HCT116 (cell line): ENCODE measurements around the gene RRAS2. TPM values are rescaled to one million over a fixed set of nuclear protein-coding genes. Genes with fewer than 3 reads are reported as not detected.
"Not testable (repeated sequence)": the region's sequence is repeated elsewhere in the genome, so short reads cannot be mapped to it uniquely, and the experiment has no call there.

ENCODE experiments used
- ATAC-seq: fragments of 200-7000 bp; cut with Tn5 transposase; 2 replicates; pipeline ENCODE4 v1.9.1; 2020; ENCODE audit warnings: mild to moderate bottlenecking, moderate library complexity
- BruUV-seq: library from RNA; stranded (reverse); fragments of 400-500 nt; replicated peaks from 2 replicates; lab custom pipeline; 2021; lab: Mats Ljungman, UMichigan
- CTCF ChIA-PET: fragments of 300-600 bp; sonication (Branson Sonifier 250); formaldehyde crosslinking; loops from one replicate; lab custom pipeline; 2021; ENCODE audit warnings: antibody characterized with exemption; lab: Charles Lee
- POLR2A ChIA-PET: fragments of 300-600, 350-600 bp; sonication (Branson Sonifier 250); formaldehyde crosslinking; loops from one replicate; lab custom pipeline; 2021; ENCODE audit warnings: antibody characterized with exemption; lab: Charles Lee
- RAD21 ChIA-PET, 2 experiments: fragments of 300-600 bp; sonication (Branson Sonifier 250); formaldehyde crosslinking; loops; one replicate each; lab custom pipeline; 2023; ENCODE audit warnings: low total read pairs in 2 of 2; ENCODE audit not compliant: uncharacterized antibody in 2 of 2, unreplicated experiment in 2 of 2, low non-redundant PET in 1 of 2; lab: Charles Lee
- DNase-seq: peaks from one replicate; pipeline ENCODE4 v3.0.0-alpha.2; 2010; ENCODE audit warnings: low read depth, low spot score
- H2AFZ ChIP-seq: fragments of 200-600 bp; shearing (Covaris generic), sonication (generic); 2 replicates; pipeline ENCODE4 v1.6.1; 2017; ENCODE audit warnings: low read depth, mixed run types, mixed read lengths, antibody characterized with exemption, low read length; ENCODE audit not compliant: poor library complexity, severe bottlenecking
- H3K27ac ChIP-seq: 2 replicates; pipeline ENCODE4 v1.5.1; 2012; ENCODE audit warnings: low read depth, low read length
- H3K27me3 ChIP-seq: fragments of 200-600 bp; sonication (generic); 2 replicates; pipeline ENCODE4 v1.6.1; 2016; ENCODE audit warnings: mixed run types, low read length, mixed read lengths; ENCODE audit not compliant: insufficient read depth
- H3K36me3 ChIP-seq, 2 experiments: fragments of 200-500 bp in 1 of 2; fragments of 200-600 bp in 1 of 2; sonication (Bioruptor generic) in 1 of 2; sonication (generic) in 1 of 2; 2 replicates each; pipeline versions ENCODE4 v1.5.1 to v1.6.1; 2014 to 2016; ENCODE audit warnings: low read length in 2 of 2, inconsistent platforms in 1 of 2, mixed read lengths in 1 of 2, mixed run types in 1 of 2; ENCODE audit not compliant: insufficient read depth in 2 of 2, control insufficient read depth in 1 of 2
- H3K4me1 ChIP-seq, 2 experiments: fragments of 200-600 bp in 1 of 2; sonication (generic) in 1 of 2; 2 replicates each; pipeline versions ENCODE4 v1.5.1 to v1.6.1; 2012 to 2017; ENCODE audit warnings: low read length in 2 of 2, inconsistent platforms in 1 of 2, mild to moderate bottlenecking in 1 of 2, mixed read lengths in 1 of 2, mixed run types in 1 of 2, moderate library complexity in 1 of 2; ENCODE audit not compliant: insufficient read depth in 2 of 2, control insufficient read depth in 1 of 2
- H3K4me2 ChIP-seq: fragments of 200-600 bp; sonication (generic); 2 replicates; pipeline ENCODE4 v1.6.1; 2017; ENCODE audit warnings: mixed run types, low read length, mixed read lengths
- H3K4me3 ChIP-seq, 2 experiments: fragments of 200-600 bp in 1 of 2; sonication (generic) in 1 of 2; replicated peaks in 1 of 2; 2 replicates each; pipeline ENCODE4 v1.5.1; 2011 to 2016; ENCODE audit warnings: low read length in 2 of 2, control low read depth in 1 of 2, low read depth in 1 of 2, mild to moderate bottlenecking in 1 of 2, mixed read lengths in 1 of 2, mixed run types in 1 of 2
- H3K79me2 ChIP-seq: fragments of 200-600 bp; sonication (generic); 2 replicates; pipeline ENCODE4 v1.6.1; 2017; ENCODE audit warnings: mild to moderate bottlenecking, mixed run types, low read length, moderate library complexity, mixed read lengths; ENCODE audit not compliant: insufficient read depth
- H3K9ac ChIP-seq: fragments of 200-600 bp; sonication (generic); 2 replicates; pipeline ENCODE4 v1.6.1; 2016; ENCODE audit warnings: low read length, mixed read lengths
- H3K9me2 ChIP-seq: fragments of 200-600 bp; sonication (generic), shearing (Covaris generic); 2 replicates; pipeline ENCODE4 v1.6.1; 2017; ENCODE audit warnings: mixed run types, mild to moderate bottlenecking, moderate library complexity; ENCODE audit not compliant: insufficient read depth
- H3K9me3 ChIP-seq, 2 experiments: fragments of 200-500 bp in 1 of 2; fragments of 200-600 bp in 1 of 2; sonication (Bioruptor generic) in 1 of 2; sonication (generic) in 1 of 2; 2 replicates each; pipeline ENCODE4 v1.6.1; 2014 to 2017; ENCODE audit warnings: low read length in 2 of 2, mixed read lengths in 2 of 2, inconsistent platforms in 1 of 2, low read depth in 1 of 2, mild to moderate bottlenecking in 1 of 2, mixed run types in 1 of 2, moderate library complexity in 1 of 2; ENCODE audit not compliant: control insufficient read depth in 1 of 2, insufficient read depth in 1 of 2
- H4K20me1 ChIP-seq: fragments of 200-600 bp; sonication (generic), shearing (Covaris generic); 2 replicates; pipeline ENCODE4 v1.6.1; 2017; ENCODE audit warnings: mixed run types, mild to moderate bottlenecking, moderate library complexity; ENCODE audit not compliant: insufficient read depth
- CBX3 ChIP-seq: IDR thresholded peaks from 2 replicates; pipeline ENCODE4 v1.6.1; 2012; ENCODE audit warnings: low read depth
- EGR1 ChIP-seq: IDR thresholded peaks from 2 replicates; pipeline ENCODE4 v1.6.1; 2012; ENCODE audit warnings: low read depth
- ELF1 ChIP-seq: IDR thresholded peaks from 2 replicates; pipeline ENCODE4 v1.6.1; 2012; ENCODE audit warnings: low read depth, borderline replicate concordance
- EZH2phosphoT487 ChIP-seq: fragments of 200-600 bp; IDR thresholded peaks from 2 replicates; pipeline ENCODE4 v1.6.1; 2018; ENCODE audit warnings: antibody characterized with exemption, borderline replicate concordance
- JUND ChIP-seq: IDR thresholded peaks from 2 replicates; pipeline ENCODE4 v1.6.1; 2012
- POLR2AphosphoS5 ChIP-seq: IDR thresholded peaks from 2 replicates; pipeline ENCODE4 v1.6.1; 2011; ENCODE audit warnings: mild to moderate bottlenecking, low read depth, low read length, moderate library complexity
- RAD21 ChIP-seq: IDR thresholded peaks from 2 replicates; pipeline ENCODE4 v1.6.1; 2012; ENCODE audit warnings: low read depth, mild to moderate bottlenecking
- SIN3A ChIP-seq: IDR thresholded peaks from 2 replicates; pipeline ENCODE4 v1.6.1; 2012; ENCODE audit warnings: low read depth
- SP1 ChIP-seq: IDR thresholded peaks from 2 replicates; pipeline ENCODE4 v1.6.1; 2012; ENCODE audit warnings: low read depth
- YY1 ChIP-seq: IDR thresholded peaks from 2 replicates; pipeline ENCODE4 v1.6.1; 2011; ENCODE audit warnings: low read length, low read depth, moderate library complexity, mild to moderate bottlenecking; ENCODE audit not compliant: insufficient replicate concordance; ENCODE audit errors: extremely low read depth
- ZFX ChIP-seq: fragments of 450-650 bp; IDR thresholded peaks from 2 replicates; pipeline ENCODE4 v1.6.1; 2017
- intact Hi-C: fragments of 100-400 bp; cut with micrococcal nuclease; formaldehyde crosslinking; loops from 2 replicates; pipeline ENCODE4 v1.10.0; 2022
- total RNA-seq: library from RNA; stranded (reverse); gene quantifications from one replicate; pipeline ENCODE4 v1.2.1, GENCODE V29; 2021; ENCODE audit not compliant: unreplicated experiment
- TF ChIP-seq, protein P1 (sequence below): IDR thresholded peaks from 2 replicates; pipeline ENCODE4 v1.6.1; 2012
- TF ChIP-seq, protein P2 (sequence below), 3 experiments: fragments of 200-600 bp in 1 of 3; sonication (generic) in 1 of 3; IDR thresholded peaks in 2 of 3; conservative IDR thresholded peaks in 1 of 3; 2 replicates each; pipeline ENCODE4 v1.5.1; 2012 to 2017; ENCODE audit warnings: low read depth in 2 of 3, low read length in 2 of 3, antibody characterized with exemption in 1 of 3, borderline replicate concordance in 1 of 3, control low read depth in 1 of 3, mild to moderate bottlenecking in 1 of 3, mixed read lengths in 1 of 3, mixed run types in 1 of 3, moderate library complexity in 1 of 3; ENCODE audit not compliant: insufficient read depth in 1 of 3

RRAS2 gene
- total RNA-seq, 1 experiment from 2014 or later: 54.5 TPM

DNA sequence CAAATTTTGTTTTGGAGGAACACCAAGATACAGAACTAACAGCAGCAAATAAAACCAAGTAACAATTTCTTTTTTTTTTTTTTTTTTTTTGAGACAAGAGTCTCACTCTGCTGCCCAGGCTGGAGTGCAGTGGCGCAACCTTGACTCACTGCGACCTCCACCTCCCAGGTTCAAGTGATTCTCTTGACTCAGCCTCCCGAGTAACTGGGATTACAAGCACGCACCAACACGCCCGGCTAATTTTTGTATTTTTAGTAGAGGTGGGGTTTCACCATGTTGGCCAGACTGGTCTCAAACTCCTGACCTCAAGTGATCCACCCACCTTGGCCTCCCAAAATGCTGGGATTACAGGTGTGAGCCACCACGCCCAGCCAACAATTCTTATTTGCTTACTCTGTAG is 4.4 kb downstream of the RRAS2 start:
- BruUV-seq, DNase-seq, H3K9me2 ChIP-seq, H4K20me1 ChIP-seq, CTCF ChIA-PET, H3K36me3 ChIP-seq, H3K9ac ChIP-seq, ATAC-seq, H2AFZ ChIP-seq, H3K4me3 ChIP-seq, H3K27me3 ChIP-seq, H3K9me3 ChIP-seq, H3K27ac ChIP-seq, RAD21 ChIA-PET, intact Hi-C loops, H3K4me2 ChIP-seq, POLR2A ChIA-PET: not testable (repeated sequence)
- Histone ChIP-seq H3K79me2 (peaks cover 85% of the 10 kb centered on the region), H3K4me1 (peaks cover 7 to 15% of the 10 kb centered on the region in 2 experiments; a peak in 3 of 4 replicates)

DNA sequence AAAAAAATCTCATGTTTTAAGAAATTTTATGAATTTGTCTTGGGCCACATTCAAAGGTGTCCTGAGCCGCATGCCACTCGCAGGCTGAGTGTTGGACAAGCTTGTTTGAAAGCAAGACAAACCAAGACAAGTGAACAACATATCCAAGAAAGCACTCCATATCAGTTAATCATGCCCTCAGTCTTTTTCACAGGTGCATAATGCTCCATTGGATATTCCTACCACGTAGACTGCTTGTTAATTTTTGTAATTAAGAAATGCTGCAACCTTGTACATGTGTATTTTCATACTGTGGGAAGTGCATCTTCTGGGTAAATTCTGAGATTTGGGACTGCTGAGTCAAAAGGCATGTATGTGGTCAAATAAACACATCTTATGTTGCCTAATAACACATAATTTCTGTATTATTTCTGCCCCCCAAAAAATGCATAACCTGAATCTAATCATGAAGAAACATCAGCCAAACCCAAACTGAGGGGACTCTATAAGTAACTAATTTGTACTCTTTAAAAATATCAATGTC is 8.2 kb downstream of the RRAS2 start:
- no peak overlapping the region for H3K9ac ChIP-seq
- ChIA-PET POLR2A (no interaction called here), CTCF (no interaction called here)
- ATAC-seq: no peak
- TF ChIP-seq CBX3 (no peak), ZFX (no peak), SP1 (no peak), EGR1 (no peak), EZH2phosphoT487 (no peak), ELF1 (no peak), POLR2AphosphoS5 (no peak), RAD21 (no peak), YY1 (no peak), SIN3A (no peak), JUND (no peak)
- TF ChIP-seq, protein P1, sequence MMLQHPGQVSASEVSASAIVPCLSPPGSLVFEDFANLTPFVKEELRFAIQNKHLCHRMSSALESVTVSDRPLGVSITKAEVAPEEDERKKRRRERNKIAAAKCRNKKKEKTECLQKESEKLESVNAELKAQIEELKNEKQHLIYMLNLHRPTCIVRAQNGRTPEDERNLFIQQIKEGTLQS: no peak
- TF ChIP-seq, protein P2, sequence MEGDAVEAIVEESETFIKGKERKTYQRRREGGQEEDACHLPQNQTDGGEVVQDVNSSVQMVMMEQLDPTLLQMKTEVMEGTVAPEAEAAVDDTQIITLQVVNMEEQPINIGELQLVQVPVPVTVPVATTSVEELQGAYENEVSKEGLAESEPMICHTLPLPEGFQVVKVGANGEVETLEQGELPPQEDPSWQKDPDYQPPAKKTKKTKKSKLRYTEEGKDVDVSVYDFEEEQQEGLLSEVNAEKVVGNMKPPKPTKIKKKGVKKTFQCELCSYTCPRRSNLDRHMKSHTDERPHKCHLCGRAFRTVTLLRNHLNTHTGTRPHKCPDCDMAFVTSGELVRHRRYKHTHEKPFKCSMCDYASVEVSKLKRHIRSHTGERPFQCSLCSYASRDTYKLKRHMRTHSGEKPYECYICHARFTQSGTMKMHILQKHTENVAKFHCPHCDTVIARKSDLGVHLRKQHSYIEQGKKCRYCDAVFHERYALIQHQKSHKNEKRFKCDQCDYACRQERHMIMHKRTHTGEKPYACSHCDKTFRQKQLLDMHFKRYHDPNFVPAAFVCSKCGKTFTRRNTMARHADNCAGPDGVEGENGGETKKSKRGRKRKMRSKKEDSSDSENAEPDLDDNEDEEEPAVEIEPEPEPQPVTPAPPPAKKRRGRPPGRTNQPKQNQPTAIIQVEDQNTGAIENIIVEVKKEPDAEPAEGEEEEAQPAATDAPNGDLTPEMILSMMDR (IDR thresholded peaks at IDR 0.05 in 2 of 3, conservative IDR thresholded peaks at IDR 0.05 in 1 of 3; ENCODE audit: borderline replicate concordance in 1 of 3, insufficient read depth in 1 of 3, low read depth in 2 of 3, low read length in 2 of 3): no peak
- TF ChIP-seq, all 23 proteins: peak for 0
- H3K27me3 ChIP-seq: no peaks in the 10 kb centered on the region
- peaks cover 94% of the 10 kb centered on the region for H3K79me2 ChIP-seq
- BruUV-seq: no TSS peak
- RAD21 ChIA-PET: no interaction called here
- 0 out of 4 replicates have a peak, but pooled peaks cover 0 to 8% of the 10 kb centered on the region in 2 experiments for H3K9me3 ChIP-seq
- no peak overlapping the region for H3K27ac ChIP-seq
- no peak overlapping the region for H3K4me2 ChIP-seq
- H3K4me3 ChIP-seq: no peak overlapping the region
- no peaks in the 10 kb centered on the region; the same call in 1 of the 2 replicates for H4K20me1 ChIP-seq
- peaks cover 0 to 10% of the 10 kb centered on the region in 2 experiments; a peak in 1 of 4 replicates for H3K36me3 ChIP-seq
- H3K9me2 ChIP-seq: no peaks in the 10 kb centered on the region
- no peak for DNase-seq
- H3K4me1 ChIP-seq: no peaks in the 10 kb centered on the region; a peak in 2 of 4 replicates
- H2AFZ ChIP-seq: no peak overlapping the region
- intact Hi-C loops: no loop called here
